ENCODE results near the gene ITPKA. TPM values are rescaled to one million over a fixed set of nuclear protein-coding genes. Genes with fewer than 3 reads are reported as not detected.

The ITPKA gene
- total RNA-seq, 1 experiment from 2014 or later: 16.2 TPM

DNA sequence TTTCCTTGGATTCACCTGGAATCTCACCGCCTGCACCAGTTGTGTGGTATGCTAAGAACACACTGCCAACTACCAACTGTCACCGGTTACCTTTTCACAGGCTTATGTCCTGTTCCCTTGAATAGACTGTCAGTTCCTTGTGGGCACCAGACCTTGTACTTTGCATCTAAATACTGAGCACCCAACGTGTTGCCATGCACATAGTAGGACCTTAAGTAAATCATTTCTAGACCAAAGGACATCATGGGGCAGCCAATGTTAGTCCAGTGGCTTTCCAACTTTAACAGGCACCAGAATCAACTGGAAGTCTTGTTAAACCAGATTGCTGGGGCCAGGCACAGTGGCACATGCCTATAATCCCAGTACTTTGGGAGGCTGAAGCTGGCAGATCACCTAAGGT lies 51.5 kb downstream of the ITPKA start:
- BruUV-seq (replicated peaks): no TSS peak
- peak overlapping the region; percentile 88 for H3K27ac Mint-ChIP-seq (ENCODE audit: unreplicated experiment)

DNA sequence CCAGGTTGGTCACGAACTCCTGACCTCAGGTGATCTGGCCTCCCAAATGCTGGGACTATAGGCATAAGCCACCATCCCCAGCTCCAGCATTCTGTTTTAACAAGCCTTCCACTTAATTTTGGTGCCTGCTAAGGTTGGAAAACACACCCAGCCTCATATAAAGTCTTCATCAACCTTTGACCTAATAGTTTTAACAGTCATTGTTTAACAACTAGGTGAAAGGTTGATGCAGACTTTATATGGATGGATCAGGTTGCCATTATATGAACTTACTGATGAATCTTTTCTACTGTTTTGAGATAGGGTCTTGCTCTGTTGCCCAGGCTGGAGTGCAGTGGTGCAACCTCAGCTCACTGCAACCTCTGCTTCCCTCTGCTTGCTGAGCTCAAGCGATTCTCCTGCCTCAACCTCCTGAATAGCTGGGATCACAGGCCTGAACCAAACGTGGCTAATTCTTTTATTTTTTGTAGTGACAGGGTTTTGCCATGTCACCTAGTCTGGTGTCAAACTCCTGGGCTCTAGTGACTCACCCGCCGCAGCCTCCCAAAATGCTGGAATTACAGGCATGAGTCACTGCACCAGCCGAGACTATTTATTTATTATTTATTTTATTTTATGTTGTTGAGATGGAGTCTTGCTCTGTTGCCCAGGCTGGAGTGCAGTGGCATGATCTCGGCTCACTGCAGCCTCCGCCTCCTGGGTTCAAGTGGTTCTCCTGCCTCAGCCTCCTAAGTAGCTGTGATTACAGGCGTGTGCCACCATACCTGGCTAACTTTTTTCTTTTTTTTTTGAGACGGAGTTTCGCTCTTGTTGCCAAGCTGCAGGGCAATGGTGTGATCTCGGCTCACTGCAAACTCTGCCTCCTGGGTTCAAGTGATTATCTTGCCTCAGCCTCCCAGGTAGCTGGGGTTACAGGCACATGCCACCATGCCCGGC lies 53.4 kb downstream of the ITPKA start:
- TF ChIP-seq, protein P1, sequence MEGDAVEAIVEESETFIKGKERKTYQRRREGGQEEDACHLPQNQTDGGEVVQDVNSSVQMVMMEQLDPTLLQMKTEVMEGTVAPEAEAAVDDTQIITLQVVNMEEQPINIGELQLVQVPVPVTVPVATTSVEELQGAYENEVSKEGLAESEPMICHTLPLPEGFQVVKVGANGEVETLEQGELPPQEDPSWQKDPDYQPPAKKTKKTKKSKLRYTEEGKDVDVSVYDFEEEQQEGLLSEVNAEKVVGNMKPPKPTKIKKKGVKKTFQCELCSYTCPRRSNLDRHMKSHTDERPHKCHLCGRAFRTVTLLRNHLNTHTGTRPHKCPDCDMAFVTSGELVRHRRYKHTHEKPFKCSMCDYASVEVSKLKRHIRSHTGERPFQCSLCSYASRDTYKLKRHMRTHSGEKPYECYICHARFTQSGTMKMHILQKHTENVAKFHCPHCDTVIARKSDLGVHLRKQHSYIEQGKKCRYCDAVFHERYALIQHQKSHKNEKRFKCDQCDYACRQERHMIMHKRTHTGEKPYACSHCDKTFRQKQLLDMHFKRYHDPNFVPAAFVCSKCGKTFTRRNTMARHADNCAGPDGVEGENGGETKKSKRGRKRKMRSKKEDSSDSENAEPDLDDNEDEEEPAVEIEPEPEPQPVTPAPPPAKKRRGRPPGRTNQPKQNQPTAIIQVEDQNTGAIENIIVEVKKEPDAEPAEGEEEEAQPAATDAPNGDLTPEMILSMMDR (IDR thresholded peaks at IDR 0.05; ENCODE audit: insufficient read depth in 1 of 2, low read depth in 1 of 2, low read length in 1 of 2, severe bottlenecking in 1 of 2, unreplicated experiment in 1 of 2): no peak
- Mint-ChIP-seq H3K9me3 (ENCODE audit: unreplicated experiment) (no peaks in the 10 kb centered on the region), H3K27me3 (ENCODE audit: insufficient read depth, unreplicated experiment) (no peaks in the 10 kb centered on the region), H3K36me3 (ENCODE audit: insufficient read depth, unreplicated experiment) (peaks cover 7% of the 10 kb centered on the region), H3K27ac (ENCODE audit: unreplicated experiment) (no peak overlapping the region), H3K4me1 (ENCODE audit: low read depth, unreplicated experiment) (peaks cover 11% of the 10 kb centered on the region), H3K4me3 (ENCODE audit: unreplicated experiment) (no peak overlapping the region)
- ChIA-PET POLR2A (interaction anchor here (0.6 kb wide), 1 partner anchor 74 kb away, joined by 3 read pairs; no protein-coding TSS in a partner anchor), CTCF (no interaction called here)
- H3K27me3 ChIP-seq (replicated peaks; ENCODE audit: control insufficient read depth, insufficient read depth, low read length): no peaks in the 10 kb centered on the region
- no TSS peak for BruUV-seq (replicated peaks)
- intact Hi-C loops (cut with micrococcal nuclease; ENCODE audit: unreplicated experiment): no loop called here
- no peak overlapping the region for H3K4me3 ChIP-seq (ENCODE audit: low read depth, low read length)
- no peak for DNase-seq
- peaks cover 31% of the 10 kb centered on the region for H3K4me1 ChIP-seq
- no peaks in the 10 kb centered on the region for H3K36me3 ChIP-seq (ENCODE audit: control insufficient read depth, insufficient read depth, low read length)
- no peaks in the 10 kb centered on the region for H3K9me3 ChIP-seq

More for the DNA sequence above, 51.5 kb downstream of the ITPKA start:
- peaks cover 13% of the 10 kb centered on the region for H3K36me3 Mint-ChIP-seq (ENCODE audit: insufficient read depth, unreplicated experiment)
- CTCF ChIA-PET: no interaction called here
- intact Hi-C loops (cut with micrococcal nuclease; ENCODE audit: unreplicated experiment): no loop called here
- H3K27me3 Mint-ChIP-seq (ENCODE audit: insufficient read depth, unreplicated experiment): no peaks in the 10 kb centered on the region
- peaks cover 14% of the 10 kb centered on the region for H3K4me1 Mint-ChIP-seq (ENCODE audit: low read depth, unreplicated experiment)
- H3K4me3 Mint-ChIP-seq (ENCODE audit: unreplicated experiment): peak overlapping the region; percentile 86
- Histone ChIP-seq H3K4me1 (peaks cover 24% of the 10 kb centered on the region), H3K4me3 (ENCODE audit: low read depth, low read length) (no peak overlapping the region), H3K9me3 (no peaks in the 10 kb centered on the region), H3K36me3 (ENCODE audit: control insufficient read depth, insufficient read depth, low read length) (no peaks in the 10 kb centered on the region), H3K27me3 (replicated peaks; ENCODE audit: control insufficient read depth, insufficient read depth, low read length) (no peaks in the 10 kb centered on the region)
- POLR2A ChIA-PET: no interaction called here
- H3K9me3 Mint-ChIP-seq (ENCODE audit: unreplicated experiment): no peaks in the 10 kb centered on the region
- DNase-seq: no peak
- TF ChIP-seq, protein P1 (IDR thresholded peaks at IDR 0.05; ENCODE audit: insufficient read depth in 1 of 2, low read depth in 1 of 2, low read length in 1 of 2, severe bottlenecking in 1 of 2, unreplicated experiment in 1 of 2): no peak

DNA sequence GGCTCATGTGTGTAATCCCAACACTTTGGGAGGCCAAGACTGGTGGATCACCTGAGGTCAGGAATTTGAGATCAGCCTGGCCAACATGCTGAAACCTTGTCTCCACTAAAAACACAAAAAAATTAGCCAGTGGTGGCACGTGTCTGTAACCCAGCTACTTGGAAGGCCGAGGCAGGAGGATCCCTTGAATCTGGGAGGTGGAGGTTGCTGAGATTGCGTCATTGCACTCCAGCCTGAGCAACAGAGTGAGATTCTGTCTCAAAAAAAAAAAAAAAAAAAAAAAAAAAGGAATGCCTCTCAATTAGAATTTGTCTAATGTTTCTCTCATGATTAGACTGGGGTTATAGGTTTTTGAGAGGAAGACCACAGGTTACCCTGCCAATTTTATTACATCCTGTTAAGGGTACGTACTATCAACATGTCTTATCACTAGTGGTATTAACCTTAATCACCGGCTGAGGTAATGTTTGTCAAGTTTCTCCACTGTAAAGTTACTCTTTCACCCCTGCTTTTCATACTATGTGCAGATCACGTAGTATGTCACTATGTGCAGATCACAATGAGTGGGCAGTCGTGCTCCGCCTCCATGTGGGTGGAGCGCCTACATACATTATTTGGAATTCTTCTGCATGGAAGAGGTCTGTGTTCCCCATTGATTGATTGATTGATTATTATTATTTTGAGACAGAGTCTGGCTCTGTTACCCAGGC lies 56.5 kb downstream of the ITPKA start:
- POLR2A ChIA-PET: no interaction called here
- Mint-ChIP-seq H3K4me3 (ENCODE audit: unreplicated experiment) (peak overlapping the region; percentile 16), H3K4me1 (ENCODE audit: low read depth, unreplicated experiment) (peaks cover 6% of the 10 kb centered on the region), H3K9me3 (ENCODE audit: unreplicated experiment) (no peaks in the 10 kb centered on the region), H3K27ac (ENCODE audit: unreplicated experiment) (peak overlapping the region; percentile 80), H3K36me3 (ENCODE audit: insufficient read depth, unreplicated experiment) (no peaks in the 10 kb centered on the region), H3K27me3 (ENCODE audit: insufficient read depth, unreplicated experiment) (no peaks in the 10 kb centered on the region)
- peak; percentile 62 to 64 for DNase-seq
- no peaks in the 10 kb centered on the region for H3K36me3 ChIP-seq (ENCODE audit: control insufficient read depth, insufficient read depth, low read length)
- no peaks in the 10 kb centered on the region for H3K27me3 ChIP-seq (replicated peaks; ENCODE audit: control insufficient read depth, insufficient read depth, low read length)
- TF ChIP-seq, protein P1 (IDR thresholded peaks at IDR 0.05; ENCODE audit: insufficient read depth in 1 of 2, low read depth in 1 of 2, low read length in 1 of 2, severe bottlenecking in 1 of 2, unreplicated experiment in 1 of 2): no peak
- no peaks in the 10 kb centered on the region for H3K9me3 ChIP-seq
- no TSS peak for BruUV-seq (replicated peaks)
- CTCF ChIA-PET: interaction anchor here (0.7 kb wide), 1 partner anchor 749 kb away, joined by 3 read pairs; no protein-coding TSS in a partner anchor
- H3K4me1 ChIP-seq: peaks cover 19% of the 10 kb centered on the region
- intact Hi-C loops (cut with micrococcal nuclease; ENCODE audit: unreplicated experiment): no loop called here
- no peak overlapping the region for H3K4me3 ChIP-seq (ENCODE audit: low read depth, low read length)
